PC-9 (cell line): Measurements from ENCODE around the gene TLR6. TPM values are rescaled to one million over a fixed set of nuclear protein-coding genes. Genes with fewer than 3 reads are reported as not detected.
A peak's percentile ranks its signal among the peaks of the same experiment; 100 is the strongest.

Experiments
- BruUV-seq: library from RNA; stranded (reverse); fragments of 400-500 nt; replicated peaks from 2 replicates; lab custom pipeline; 2021; lab: Mats Ljungman, UMichigan
- CTCF ChIA-PET: fragments of 300-600 bp; sonication (Branson Sonifier 250); formaldehyde crosslinking; loops from one replicate; lab custom pipeline; 2022; ENCODE audit warnings: antibody characterized with exemption; lab: Charles Lee
- POLR2A ChIA-PET: fragments of 300-600 bp; sonication (Branson Sonifier 250); formaldehyde crosslinking; loops from one replicate; lab custom pipeline; 2022; ENCODE audit warnings: antibody characterized with exemption; ENCODE audit not compliant: unreplicated experiment; lab: Charles Lee
- DNase-seq, 2 experiments: peaks; one replicate each; pipeline versions ENCODE4 v3.0.0 to v3.0.0-alpha.2; 2015 to 2022; ENCODE audit warnings: mixed read lengths in 1 of 2
- H2AFZ ChIP-seq: fragments of 200-600 bp; sonication (generic); 2 replicates; pipeline ENCODE4 v1.8.1; 2017; ENCODE audit warnings: antibody characterized with exemption
- H3F3A ChIP-seq: fragments of 200-600 bp; sonication (generic); 2 replicates; pipeline ENCODE4 v1.8.1; 2017; ENCODE audit warnings: antibody characterized with exemption, mild to moderate bottlenecking, low read depth; ENCODE audit not compliant: insufficient read depth
- H3K27ac ChIP-seq: fragments of 200-600 bp; sonication (generic); 2 replicates; pipeline ENCODE4 v1.6.1; 2016; ENCODE audit warnings: mixed run types
- H3K27me3 ChIP-seq: fragments of 200-600 bp; sonication (generic); 2 replicates; pipeline ENCODE4 v1.6.1; 2016; ENCODE audit warnings: low read depth, mixed run types; ENCODE audit not compliant: insufficient read depth
- H3K36me3 ChIP-seq: fragments of 200-600 bp; sonication (generic); 2 replicates; pipeline ENCODE4 v1.6.1; 2016; ENCODE audit warnings: low read depth, mixed run types
- H3K4me1 ChIP-seq: fragments of 200-600 bp; sonication (generic); replicated peaks from 2 replicates; pipeline ENCODE4 v1.6.1; 2016; ENCODE audit warnings: mixed run types; ENCODE audit not compliant: insufficient read depth
- H3K4me2 ChIP-seq: fragments of 200-600 bp; sonication (generic); 2 replicates; pipeline ENCODE4 v1.6.1; 2017; ENCODE audit warnings: mixed run types
- H3K4me3 ChIP-seq: fragments of 200-600 bp; sonication (generic); 2 replicates; pipeline ENCODE4 v1.6.1; 2016; ENCODE audit warnings: mixed run types
- H3K79me2 ChIP-seq: fragments of 200-600 bp; sonication (generic); 2 replicates; pipeline ENCODE4 v1.6.1; 2017; ENCODE audit warnings: low read depth, mixed run types
- H3K9me2 ChIP-seq: fragments of 200-600 bp; sonication (generic); 2 replicates; pipeline ENCODE4 v1.8.1; 2017; ENCODE audit warnings: mild to moderate bottlenecking; ENCODE audit not compliant: insufficient read depth
- H3K9me3 ChIP-seq: fragments of 200-600 bp; sonication (generic); 2 replicates; pipeline ENCODE4 v1.8.1; 2016; ENCODE audit warnings: low read depth; ENCODE audit not compliant: insufficient read depth
- H4K20me1 ChIP-seq: fragments of 200-600 bp; sonication (generic); 2 replicates; pipeline ENCODE4 v1.8.1; 2017; ENCODE audit not compliant: insufficient read depth
- EZH2 ChIP-seq: fragments of 200-600 bp; sonication (generic); IDR thresholded peaks from 2 replicates; pipeline ENCODE4 v1.8.0; 2017; ENCODE audit warnings: antibody characterized with exemption, low read depth
- intact Hi-C: fragments of 100-400 bp; cut with micrococcal nuclease; formaldehyde crosslinking; loops from one replicate; pipeline ENCODE4 v1.10.0; 2022; ENCODE audit not compliant: unreplicated experiment
- total RNA-seq: library from RNA; stranded (reverse); gene quantifications from 2 replicates; pipeline ENCODE4 v1.2.3, GENCODE V29; 2021
- TF ChIP-seq, protein P1 (sequence below): fragments of 200-600 bp; sonication (generic); conservative IDR thresholded peaks from 2 replicates; pipeline ENCODE4 v1.6.1; 2017; ENCODE audit warnings: mixed run types, antibody characterized with exemption, mild to moderate bottlenecking, moderate library complexity

TLR6 gene
- total RNA-seq, 1 experiment from 2014 or later = 9.3 TPM

DNA sequence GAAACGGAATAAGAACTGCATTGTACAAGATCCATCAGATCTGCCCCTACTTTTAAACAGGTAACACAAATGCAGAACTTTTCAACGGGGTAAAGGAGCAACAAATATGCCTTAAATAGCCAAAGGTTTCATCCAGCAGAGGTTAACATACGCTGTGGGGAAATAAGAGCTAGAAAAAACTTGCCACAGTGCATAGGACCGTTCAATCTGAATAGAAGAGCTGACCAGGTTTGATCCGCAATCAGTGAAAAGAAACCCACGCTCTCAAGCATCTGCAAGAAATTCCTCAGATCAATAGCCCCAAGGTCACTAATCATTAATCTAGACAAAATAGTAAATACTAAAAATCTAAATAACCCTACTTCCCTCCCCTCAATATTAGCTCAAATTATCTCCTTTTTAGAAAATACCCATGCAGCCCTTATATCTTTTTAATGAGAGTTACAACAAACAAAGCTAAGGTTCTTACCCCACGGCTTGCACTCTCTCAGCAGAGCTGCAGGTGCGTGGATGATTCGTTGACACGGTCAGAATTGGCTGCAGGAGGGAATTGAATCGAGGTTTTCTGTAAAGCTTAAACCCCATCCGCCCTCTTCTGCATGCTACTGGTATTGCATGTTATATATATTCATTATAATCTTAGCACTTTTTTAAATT is 74.0 kb downstream of the TLR6 start, which contains the start of gene TLR10:
Gene TLR10, minus strand, starts transcription at position 539 of the 657 bp plus-strand sequence. CDS start 7,400 bp downstream, outside the sequence.
- BruUV-seq = no TSS peak
- Histone ChIP-seq H3K4me2 (no peak within 1 kb of the TSS), H3K27me3 (no peaks in the 10 kb centered on the region), H2AFZ (no peak within 1 kb of the TSS), H3K36me3 (no peaks in the 10 kb centered on the region), H3K27ac (no peak within 1 kb of the TSS), H3K9me3 (no peaks in the 10 kb centered on the region), H3K4me1 (no peaks in the 10 kb centered on the region), H3F3A (no peaks in the 10 kb centered on the region), H3K9me2 (no peaks in the 10 kb centered on the region), H3K4me3 (no peak within 1 kb of the TSS), H4K20me1 (no peaks in the 10 kb centered on the region), H3K79me2 (no peaks in the 10 kb centered on the region)
- peak in 1 of 2 experiments; percentile 9 for DNase-seq
- CTCF ChIA-PET = interaction anchor here (0.6 to 1.9 kb wide), 7 partner anchors 12 to 981 kb away, joined by 3 to 8 read pairs (median 4); partner anchors contain the start of gene TLR6
- TF ChIP-seq, protein P1, sequence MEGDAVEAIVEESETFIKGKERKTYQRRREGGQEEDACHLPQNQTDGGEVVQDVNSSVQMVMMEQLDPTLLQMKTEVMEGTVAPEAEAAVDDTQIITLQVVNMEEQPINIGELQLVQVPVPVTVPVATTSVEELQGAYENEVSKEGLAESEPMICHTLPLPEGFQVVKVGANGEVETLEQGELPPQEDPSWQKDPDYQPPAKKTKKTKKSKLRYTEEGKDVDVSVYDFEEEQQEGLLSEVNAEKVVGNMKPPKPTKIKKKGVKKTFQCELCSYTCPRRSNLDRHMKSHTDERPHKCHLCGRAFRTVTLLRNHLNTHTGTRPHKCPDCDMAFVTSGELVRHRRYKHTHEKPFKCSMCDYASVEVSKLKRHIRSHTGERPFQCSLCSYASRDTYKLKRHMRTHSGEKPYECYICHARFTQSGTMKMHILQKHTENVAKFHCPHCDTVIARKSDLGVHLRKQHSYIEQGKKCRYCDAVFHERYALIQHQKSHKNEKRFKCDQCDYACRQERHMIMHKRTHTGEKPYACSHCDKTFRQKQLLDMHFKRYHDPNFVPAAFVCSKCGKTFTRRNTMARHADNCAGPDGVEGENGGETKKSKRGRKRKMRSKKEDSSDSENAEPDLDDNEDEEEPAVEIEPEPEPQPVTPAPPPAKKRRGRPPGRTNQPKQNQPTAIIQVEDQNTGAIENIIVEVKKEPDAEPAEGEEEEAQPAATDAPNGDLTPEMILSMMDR = peak; percentile 75
- no peak for TF ChIP-seq EZH2
- POLR2A ChIA-PET = interaction anchor here (0.6 to 0.7 kb wide), 2 partner anchors 707 to 773 kb away, joined by 3 to 6 read pairs; no protein-coding TSS in a partner anchor
- intact Hi-C loops = loop anchor here (2.0 kb wide), 2 partner anchors 74 to 720 kb away; partner anchors contain the start of gene TLR6

DNA sequence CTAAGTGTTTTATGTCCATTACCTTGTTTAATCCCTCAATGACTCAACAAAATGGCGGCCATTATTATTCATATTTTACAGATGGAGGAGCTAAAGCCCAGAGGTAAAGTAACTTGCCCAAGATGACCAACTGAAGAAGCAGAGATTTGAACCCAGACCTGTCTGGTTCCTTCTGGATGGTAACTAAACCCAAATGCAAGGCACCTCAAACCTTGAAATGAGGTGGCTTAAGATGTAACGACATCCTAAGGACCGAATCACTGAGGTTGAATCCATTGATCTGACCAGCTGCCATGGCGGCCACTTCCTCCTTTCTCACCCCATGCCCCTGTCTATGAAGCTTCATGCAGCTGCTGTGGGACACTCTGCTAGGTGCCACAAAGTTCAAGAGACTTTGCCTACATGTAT is 74.8 kb downstream of the TLR6 start:
- Histone ChIP-seq H2AFZ (no peak overlapping the region), H4K20me1 (no peaks in the 10 kb centered on the region), H3K27me3 (no peaks in the 10 kb centered on the region), H3K4me1 (no peaks in the 10 kb centered on the region), H3K4me2 (no peak overlapping the region), H3F3A (no peaks in the 10 kb centered on the region), H3K79me2 (no peaks in the 10 kb centered on the region), H3K36me3 (no peaks in the 10 kb centered on the region), H3K4me3 (no peak overlapping the region), H3K27ac (no peak overlapping the region), H3K9me2 (no peaks in the 10 kb centered on the region), H3K9me3 (no peaks in the 10 kb centered on the region)
- DNase-seq = no peak
- no TSS peak for BruUV-seq
- intact Hi-C loops = loop anchor here (2.0 kb wide), 2 partner anchors 75 to 719 kb away; partner anchors contain the start of gene TLR6
- POLR2A ChIA-PET = no interaction called here
- no peak for TF ChIP-seq EZH2
- TF ChIP-seq, protein P1 = no peak
- CTCF ChIA-PET = interaction anchor here (1.5 to 1.9 kb wide), 2 partner anchors 22 to 74 kb away, joined by 7 to 8 read pairs; partner anchors contain the start of gene TLR6

DNA sequence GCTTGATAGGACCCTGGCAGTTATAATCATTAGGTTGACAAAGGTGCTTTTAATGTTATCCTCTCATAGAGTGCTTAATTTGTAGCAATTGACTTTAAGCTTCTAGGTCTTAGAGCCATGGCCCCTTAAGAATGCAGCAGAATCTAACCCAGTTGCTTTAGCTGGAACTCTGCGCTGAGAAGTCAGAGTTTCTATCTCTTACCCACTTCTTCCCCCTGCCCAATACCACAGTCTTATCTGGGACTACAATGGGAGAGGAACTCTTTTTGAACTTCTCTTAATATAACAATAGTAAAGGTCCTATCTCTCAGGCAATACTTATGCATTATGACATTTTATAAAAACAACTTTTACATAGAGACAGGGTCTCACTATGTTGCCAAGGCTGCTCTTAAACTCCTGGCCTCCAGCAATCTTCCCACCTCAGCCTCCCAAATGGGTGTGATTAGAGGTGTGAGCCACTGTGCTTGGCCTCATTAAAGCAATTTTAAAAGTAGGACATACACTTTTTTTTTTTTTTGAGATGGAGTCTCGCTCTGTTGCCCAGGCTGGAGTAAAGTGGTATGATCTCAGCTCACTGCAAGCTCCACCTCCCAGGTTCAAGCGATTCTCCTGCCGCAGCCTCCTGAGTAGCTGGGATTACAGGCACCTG is 75.7 kb downstream of the TLR6 start:
- H3K9me2 ChIP-seq = no peaks in the 10 kb centered on the region
- no TSS peak for BruUV-seq

More for the DNA sequence above, 75.7 kb downstream of the TLR6 start:
- TF ChIP-seq EZH2 = no peak
- TF ChIP-seq, protein P1 = no peak
- Histone ChIP-seq H3F3A (no peaks in the 10 kb centered on the region), H3K4me3 (no peak overlapping the region), H3K36me3 (no peaks in the 10 kb centered on the region), H3K4me2 (no peak overlapping the region), H4K20me1 (no peaks in the 10 kb centered on the region), H3K9me3 (no peaks in the 10 kb centered on the region), H2AFZ (no peak overlapping the region), H3K4me1 (no peaks in the 10 kb centered on the region), H3K79me2 (no peaks in the 10 kb centered on the region), H3K27me3 (no peaks in the 10 kb centered on the region), H3K27ac (no peak overlapping the region)
- ChIA-PET CTCF (interaction anchor here (0.6 to 1.9 kb wide), 2 partner anchors 21 to 188 kb away, joined by 3 to 8 read pairs; no protein-coding TSS in a partner anchor), POLR2A (no interaction called here)
- intact Hi-C loops = no loop called here
- DNase-seq = no peak
